ENCODE results near the gene CASKIN1.

CASKIN1 gene

GRCh38 chr16:2232094-2232990 is 35.9 kb upstream of the CASKIN1 start:
- in situ Hi-C loops (cut with MboI; ENCODE audit: low sequenced_read_pairs) = no loop called here

- in situ Hi-C loops (cut with MboI; ENCODE audit: low sequenced_read_pairs) = no loop called here
These were observed 34.9 kb upstream of the CASKIN1 start for GRCh38 chr16:2231016-2231931.

GRCh38 chr16:2230376-2230775 is 34.0 kb upstream of the CASKIN1 start:
- in situ Hi-C loops (cut with MboI; ENCODE audit: low sequenced_read_pairs) = no loop called here

GRCh38 chr16:2229632-2230250 is 33.3 kb upstream of the CASKIN1 start:
- in situ Hi-C loops (cut with MboI; ENCODE audit: low sequenced_read_pairs) = no loop called here

- in situ Hi-C loops (cut with MboI; ENCODE audit: low sequenced_read_pairs) = no loop called here
These were observed 32.7 kb upstream of the CASKIN1 start for GRCh38 chr16:2229091-2229490.

GRCh38 chr16:2228161-2228824 is 31.9 kb upstream of the CASKIN1 start:
- in situ Hi-C loops (cut with MboI; ENCODE audit: low sequenced_read_pairs) = no loop called here

- in situ Hi-C loops (cut with MboI; ENCODE audit: low sequenced_read_pairs) = no loop called here
These were observed 30.5 kb upstream of the CASKIN1 start for GRCh38 chr16:2226918-2227317.

- in situ Hi-C loops (cut with MboI; ENCODE audit: low sequenced_read_pairs) = no loop called here
These were observed 29.9 kb upstream of the CASKIN1 start for GRCh38 chr16:2226245-2226793.

GRCh38 chr16:2223942-2224486 is 27.6 kb upstream of the CASKIN1 start:
- in situ Hi-C loops (cut with MboI; ENCODE audit: low sequenced_read_pairs) = no loop called here

- in situ Hi-C loops (cut with MboI; ENCODE audit: low sequenced_read_pairs) = no loop called here
These were observed 27.0 kb upstream of the CASKIN1 start, which contains the start of gene E4F1 for GRCh38 chr16:2223221-2223941. TSS of gene E4F1 (plus strand) at chr16:2223591. CDS start at chr16:2223614, 23 bp downstream.

GRCh38 chr16:2216330-2216729 is 19.9 kb upstream of the CASKIN1 start:
- in situ Hi-C loops (cut with MboI; ENCODE audit: low sequenced_read_pairs) = no loop called here

GRCh38 chr16:2214719-2214968 is 18.2 kb upstream of the CASKIN1 start, which contains the start of gene PGP:
TSS of gene PGP (minus strand) at chr16:2214840. CDS start at chr16:2214777, 63 bp downstream.
- in situ Hi-C loops (cut with MboI; ENCODE audit: low sequenced_read_pairs) = no loop called here

GRCh38 chr16:2213817-2214718 is 17.7 kb upstream of the CASKIN1 start:
- in situ Hi-C loops (cut with MboI; ENCODE audit: low sequenced_read_pairs) = no loop called here

- in situ Hi-C loops (cut with MboI; ENCODE audit: low sequenced_read_pairs) = no loop called here
These were observed 16.2 kb upstream of the CASKIN1 start for GRCh38 chr16:2212362-2213324.

GRCh38 chr16:2211923-2212347 is 15.5 kb upstream of the CASKIN1 start:
- in situ Hi-C loops (cut with MboI; ENCODE audit: low sequenced_read_pairs) = no loop called here

GRCh38 chr16:2210386-2211365 is 14.3 kb upstream of the CASKIN1 start, which contains the start of gene BRICD5:
TSS of gene BRICD5 (minus strand) at chr16:2210863. CDS start at chr16:2210833, 30 bp downstream.
- in situ Hi-C loops (cut with MboI; ENCODE audit: low sequenced_read_pairs) = no loop called here
